ENCODE measurements around the gene FREY1. TPM values are rescaled to one million over a fixed set of nuclear protein-coding genes. Genes with fewer than 3 reads are reported as not detected.
"Not testable (repeated sequence)": the region's sequence is repeated elsewhere in the genome, so short reads cannot be mapped to it uniquely, and the experiment has no call there.

FREY1 gene
- total and polyA plus RNA-seq, 9 of the 15 experiments (the other 6 are each of a cell fraction or from before 2014, with no cell fraction given): 0.25 to 1.5 (median 1.1) TPM; not detected in 5

DNA sequence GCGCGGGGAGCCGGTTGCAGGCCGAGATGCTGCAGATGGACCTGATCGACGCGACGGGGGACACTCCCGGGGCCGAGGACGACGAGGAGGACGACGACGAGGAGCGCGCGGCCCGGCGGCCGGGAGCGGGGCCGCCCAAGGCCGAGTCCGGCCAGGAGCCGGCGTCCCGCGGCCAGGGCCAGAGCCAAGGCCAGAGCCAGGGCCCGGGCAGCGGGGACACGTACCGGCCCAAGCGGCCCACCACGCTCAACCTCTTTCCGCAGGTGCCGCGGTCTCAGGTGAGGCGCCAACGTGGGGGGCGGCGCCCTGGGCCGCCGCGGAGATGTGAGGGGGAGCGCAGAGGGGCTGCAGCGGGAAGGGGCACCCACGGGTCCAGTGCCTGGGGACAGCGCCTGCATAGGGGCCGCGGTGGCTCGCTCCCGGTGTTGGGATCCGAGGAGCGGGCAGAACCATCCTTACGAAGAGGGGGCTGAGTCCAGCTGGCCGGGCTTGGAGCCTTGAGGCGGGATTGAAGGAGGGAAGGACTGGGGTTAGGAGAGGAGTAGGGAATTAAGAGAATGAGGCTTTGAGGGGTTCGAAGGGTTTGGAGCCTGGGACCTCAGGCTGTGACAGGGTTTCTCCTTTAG is 6.8 kb downstream of the FREY1 start:
- H3K9ac ChIP-seq (ENCODE audit: insufficient read depth in 1 of 2, low read depth in 2 of 2, low read length in 2 of 2): peak overlapping the region in 1 of 2 experiments; percentile 94; a peak in 3 of 4 replicates
- H3K27ac ChIP-seq (ENCODE audit: extremely low read depth, low read depth, low read length); FAIRE-seq; H3K9me3 ChIP-seq (replicated peaks; ENCODE audit: control insufficient read depth, insufficient read depth, low read depth, low read length); H3K27me3 ChIP-seq (ENCODE audit: control insufficient read depth in 2 of 2, insufficient read depth in 2 of 2, low read length in 2 of 2); CTCF ChIA-PET (ENCODE audit: low intra/inter-chr PET ratio); intact Hi-C loops (cut with micrococcal nuclease); in situ Hi-C loops (cut with MboI); H3K9me1 ChIP-seq (ENCODE audit: control insufficient read depth, insufficient read depth, low read length); H3K36me3 ChIP-seq (ENCODE audit: control insufficient read depth, insufficient read depth, low read length); H4K20me1 ChIP-seq (replicated peaks; ENCODE audit: control insufficient read depth, insufficient read depth, low read length); H3K79me2 ChIP-seq (ENCODE audit: control insufficient read depth, insufficient read depth, low read length); BruUV-seq (replicated peaks); TF ChIP-seq CREB1 (IDR thresholded peaks at IDR 0.05): not testable (repeated sequence)
- H3K4me1 ChIP-seq (replicated peaks in 1 of 2; ENCODE audit: control insufficient read depth in 2 of 2, insufficient read depth in 2 of 2, low read length in 2 of 2): peaks cover 14 to 74% of the 10 kb centered on the region in 2 experiments
- H3K4me2 ChIP-seq (ENCODE audit: insufficient read depth, low read length): peak overlapping the region; percentile 70
- H2AFZ ChIP-seq (ENCODE audit: low read depth, low read length): peak overlapping the region; percentile 44
- ATAC-seq (peak; percentile 50), DNase-seq (ENCODE audit: extremely low read depth in 1 of 4, low spot score in 3 of 4) (peak in 2 of 4 experiments; percentile 35 to 36)
- POLR2A ChIA-PET: interaction anchor here (1.0 to 1.6 kb wide), 3 partner anchors 10 to 18 kb away, joined by 4 to 5 read pairs (median 4); partner anchors contain the start of gene PEX16
- WGBS (ENCODE audit: insufficient coverage, low coverage, missing lambda C conversion rate): 7% methylated on average over 27 of the region's 59 CpGs
- H3K4me3 ChIP-seq: peak overlapping the region; percentile 58
- TF ChIP-seq FIP1L1 (IDR thresholded peaks at IDR 0.05; ENCODE audit: low read depth, low read length, poor library complexity, severe bottlenecking) (peak; percentile 16), CREB1 (CRISPR knock-in tag; IDR thresholded peaks at IDR 0.05) (peak; percentile 36; the same call in 1 of the 2 replicates), L3MBTL2 (IDR thresholded peaks at IDR 0.05) (peak; percentile 45; the same call in 1 of the 2 replicates)
- TF ChIP-seq, protein P1, sequence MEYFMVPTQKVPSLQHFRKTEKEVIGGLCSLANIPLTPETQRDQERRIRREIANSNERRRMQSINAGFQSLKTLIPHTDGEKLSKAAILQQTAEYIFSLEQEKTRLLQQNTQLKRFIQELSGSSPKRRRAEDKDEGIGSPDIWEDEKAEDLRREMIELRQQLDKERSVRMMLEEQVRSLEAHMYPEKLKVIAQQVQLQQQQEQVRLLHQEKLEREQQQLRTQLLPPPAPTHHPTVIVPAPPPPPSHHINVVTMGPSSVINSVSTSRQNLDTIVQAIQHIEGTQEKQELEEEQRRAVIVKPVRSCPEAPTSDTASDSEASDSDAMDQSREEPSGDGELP (CRISPR knock-in tag; IDR thresholded peaks at IDR 0.05; ENCODE audit: borderline replicate concordance): peak; percentile 36; the same call in 1 of the 2 replicates
- TF ChIP-seq, protein P2, sequence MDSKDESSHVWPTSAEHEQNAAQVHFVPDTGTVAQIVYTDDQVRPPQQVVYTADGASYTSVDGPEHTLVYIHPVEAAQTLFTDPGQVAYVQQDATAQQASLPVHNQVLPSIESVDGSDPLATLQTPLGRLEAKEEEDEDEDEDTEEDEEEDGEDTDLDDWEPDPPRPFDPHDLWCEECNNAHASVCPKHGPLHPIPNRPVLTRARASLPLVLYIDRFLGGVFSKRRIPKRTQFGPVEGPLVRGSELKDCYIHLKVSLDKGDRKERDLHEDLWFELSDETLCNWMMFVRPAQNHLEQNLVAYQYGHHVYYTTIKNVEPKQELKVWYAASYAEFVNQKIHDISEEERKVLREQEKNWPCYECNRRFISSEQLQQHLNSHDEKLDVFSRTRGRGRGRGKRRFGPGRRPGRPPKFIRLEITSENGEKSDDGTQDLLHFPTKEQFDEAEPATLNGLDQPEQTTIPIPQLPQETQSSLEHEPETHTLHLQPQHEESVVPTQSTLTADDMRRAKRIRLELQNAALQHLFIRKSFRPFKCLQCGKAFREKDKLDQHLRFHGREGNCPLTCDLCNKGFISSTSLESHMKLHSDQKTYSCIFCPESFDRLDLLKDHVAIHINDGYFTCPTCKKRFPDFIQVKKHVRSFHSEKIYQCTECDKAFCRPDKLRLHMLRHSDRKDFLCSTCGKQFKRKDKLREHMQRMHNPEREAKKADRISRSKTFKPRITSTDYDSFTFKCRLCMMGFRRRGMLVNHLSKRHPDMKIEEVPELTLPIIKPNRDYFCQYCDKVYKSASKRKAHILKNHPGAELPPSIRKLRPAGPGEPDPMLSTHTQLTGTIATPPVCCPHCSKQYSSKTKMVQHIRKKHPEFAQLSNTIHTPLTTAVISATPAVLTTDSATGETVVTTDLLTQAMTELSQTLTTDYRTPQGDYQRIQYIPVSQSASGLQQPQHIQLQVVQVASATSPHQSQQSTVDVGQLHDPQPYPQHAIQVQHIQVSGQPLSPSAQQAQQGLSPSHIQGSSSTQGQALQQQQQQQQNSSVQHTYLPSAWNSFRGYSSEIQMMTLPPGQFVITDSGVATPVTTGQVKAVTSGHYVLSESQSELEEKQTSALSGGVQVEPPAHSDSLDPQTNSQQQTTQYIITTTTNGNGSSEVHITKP (IDR thresholded peaks at IDR 0.05; ENCODE audit: partially characterized antibody): peak; percentile 85
- TF ChIP-seq, protein P3, sequence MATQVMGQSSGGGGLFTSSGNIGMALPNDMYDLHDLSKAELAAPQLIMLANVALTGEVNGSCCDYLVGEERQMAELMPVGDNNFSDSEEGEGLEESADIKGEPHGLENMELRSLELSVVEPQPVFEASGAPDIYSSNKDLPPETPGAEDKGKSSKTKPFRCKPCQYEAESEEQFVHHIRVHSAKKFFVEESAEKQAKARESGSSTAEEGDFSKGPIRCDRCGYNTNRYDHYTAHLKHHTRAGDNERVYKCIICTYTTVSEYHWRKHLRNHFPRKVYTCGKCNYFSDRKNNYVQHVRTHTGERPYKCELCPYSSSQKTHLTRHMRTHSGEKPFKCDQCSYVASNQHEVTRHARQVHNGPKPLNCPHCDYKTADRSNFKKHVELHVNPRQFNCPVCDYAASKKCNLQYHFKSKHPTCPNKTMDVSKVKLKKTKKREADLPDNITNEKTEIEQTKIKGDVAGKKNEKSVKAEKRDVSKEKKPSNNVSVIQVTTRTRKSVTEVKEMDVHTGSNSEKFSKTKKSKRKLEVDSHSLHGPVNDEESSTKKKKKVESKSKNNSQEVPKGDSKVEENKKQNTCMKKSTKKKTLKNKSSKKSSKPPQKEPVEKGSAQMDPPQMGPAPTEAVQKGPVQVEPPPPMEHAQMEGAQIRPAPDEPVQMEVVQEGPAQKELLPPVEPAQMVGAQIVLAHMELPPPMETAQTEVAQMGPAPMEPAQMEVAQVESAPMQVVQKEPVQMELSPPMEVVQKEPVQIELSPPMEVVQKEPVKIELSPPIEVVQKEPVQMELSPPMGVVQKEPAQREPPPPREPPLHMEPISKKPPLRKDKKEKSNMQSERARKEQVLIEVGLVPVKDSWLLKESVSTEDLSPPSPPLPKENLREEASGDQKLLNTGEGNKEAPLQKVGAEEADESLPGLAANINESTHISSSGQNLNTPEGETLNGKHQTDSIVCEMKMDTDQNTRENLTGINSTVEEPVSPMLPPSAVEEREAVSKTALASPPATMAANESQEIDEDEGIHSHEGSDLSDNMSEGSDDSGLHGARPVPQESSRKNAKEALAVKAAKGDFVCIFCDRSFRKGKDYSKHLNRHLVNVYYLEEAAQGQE (IDR thresholded peaks at IDR 0.05; ENCODE audit: borderline replicate concordance): not testable (repeated sequence)
- TF ChIP-seq, protein P3 (CRISPR knock-in tag; IDR thresholded peaks at IDR 0.05; ENCODE audit: low read depth): 0 out of 2 replicates have a peak, but pooled peaks have one; percentile 14

All from K562 (cell line).